GM15510 (cell line): ENCODE data around the gene LRRC17.

Experiments
- POLR2A ChIP-seq: IDR thresholded peaks from 3 replicates; pipeline ENCODE4 v1.6.1; 2011; ENCODE audit warnings: borderline replicate concordance; ENCODE audit not compliant: insufficient read length; ENCODE audit errors: extremely low read depth

LRRC17 gene

DNA sequence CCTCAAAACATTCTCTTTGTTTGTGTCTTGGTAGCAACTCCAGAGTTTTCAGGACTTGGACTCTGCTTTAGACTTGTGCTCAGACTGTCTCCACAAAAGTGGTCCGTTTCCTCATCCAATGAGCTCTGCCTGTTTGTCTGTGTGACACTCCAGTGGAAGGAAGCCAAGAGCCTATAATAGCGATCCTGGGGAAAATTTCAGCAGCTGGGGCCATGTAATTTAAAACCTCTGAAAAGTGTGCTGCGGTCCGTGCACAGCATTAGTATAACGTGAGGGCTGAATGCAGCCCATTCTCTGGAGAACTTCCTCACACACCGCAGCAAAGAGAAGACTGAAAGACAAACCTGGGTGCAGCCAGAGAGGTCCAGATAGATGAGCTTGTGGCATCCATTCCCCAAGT lies at the start of gene LRRC17:
Gene LRRC17, plus strand, starts transcription at position 259 of the 400 bp plus-strand sequence. CDS start 20,914 bp downstream, outside the sequence.
- TF ChIP-seq POLR2A, result no peak

DNA sequence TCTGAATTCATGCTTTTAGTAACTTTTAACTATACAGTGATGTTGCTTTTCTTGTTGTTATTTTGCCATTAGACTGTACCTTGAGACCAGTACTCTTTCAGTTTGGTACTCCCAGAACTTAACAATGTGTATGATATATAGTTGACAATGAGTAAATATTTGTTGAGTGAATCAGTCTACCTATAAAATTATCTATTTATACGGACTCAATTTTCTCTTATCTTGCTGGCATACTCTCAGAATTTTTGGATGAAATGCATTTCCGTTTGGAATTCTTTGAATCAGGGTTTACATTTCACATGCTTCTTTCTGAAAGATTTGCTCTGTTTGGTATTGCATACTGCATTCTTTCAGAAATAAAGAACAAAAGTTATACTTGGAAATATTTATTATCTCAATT lies 47.8 kb upstream of the LRRC17 start:
- TF ChIP-seq POLR2A, result no peak

GRCh38 chr7:102866535-102867215 lies 46.1 kb upstream of the LRRC17 start:
- TF ChIP-seq POLR2A, result no peak

DNA sequence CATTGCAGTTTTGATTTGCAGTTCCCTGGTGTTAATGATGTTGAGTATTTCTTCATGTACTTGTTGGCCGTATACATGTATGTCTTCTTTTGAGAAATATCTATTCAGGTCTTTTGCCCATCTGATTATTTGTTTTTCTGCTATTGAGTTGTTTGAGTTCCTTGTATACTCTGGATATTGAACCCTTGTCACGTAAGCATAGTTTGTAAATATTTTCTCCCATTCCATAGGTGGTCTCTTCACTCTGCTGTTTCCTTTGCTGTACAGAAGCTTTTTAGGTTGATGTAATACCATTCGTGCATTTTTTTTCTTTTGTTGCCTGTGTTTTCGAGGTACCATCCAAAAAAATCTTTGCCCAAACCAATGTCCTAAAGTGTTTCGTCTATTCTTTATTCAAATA lies 43.6 kb upstream of the LRRC17 start:
- TF ChIP-seq POLR2A, result no peak

GRCh38 chr7:102872460-102872859 lies 40.3 kb upstream of the LRRC17 start:
- TF ChIP-seq POLR2A, result no peak

DNA sequence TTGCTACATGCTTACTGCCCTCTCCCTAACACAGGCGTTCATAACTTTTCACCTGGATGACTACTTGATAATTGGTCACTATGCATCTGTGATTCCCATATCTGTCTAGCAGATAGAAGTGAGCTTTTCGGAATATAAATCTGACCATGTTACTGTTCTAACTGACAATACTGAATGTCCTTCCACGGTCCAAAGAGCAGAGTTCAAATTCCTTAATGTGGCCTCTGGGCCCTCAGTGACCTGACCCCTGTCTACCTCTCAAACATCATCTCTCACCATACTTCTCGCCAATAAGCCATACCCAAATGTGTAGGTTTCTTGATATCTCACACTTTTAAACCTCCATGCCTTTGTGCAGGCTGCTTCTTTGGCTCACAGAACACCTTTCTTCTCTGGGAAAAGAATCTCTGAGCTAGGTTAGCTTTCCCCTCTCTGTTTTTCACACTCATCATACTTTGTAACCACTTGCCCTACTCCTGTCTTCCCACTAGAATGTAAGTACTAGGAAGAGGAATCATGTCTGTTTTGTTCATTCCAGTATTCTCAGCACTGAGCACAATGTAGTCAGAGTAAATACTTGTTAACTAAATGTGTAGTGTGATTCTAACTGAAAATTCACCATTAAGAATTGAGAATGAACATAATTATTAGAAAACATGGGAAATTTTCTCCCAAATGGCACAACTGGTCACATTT lies 39.2 kb upstream of the LRRC17 start:
- TF ChIP-seq POLR2A, result no peak

- TF ChIP-seq POLR2A, result no peak
Measured at GRCh38 chr7:102874166-102874829, 38.5 kb upstream of the LRRC17 start.

DNA sequence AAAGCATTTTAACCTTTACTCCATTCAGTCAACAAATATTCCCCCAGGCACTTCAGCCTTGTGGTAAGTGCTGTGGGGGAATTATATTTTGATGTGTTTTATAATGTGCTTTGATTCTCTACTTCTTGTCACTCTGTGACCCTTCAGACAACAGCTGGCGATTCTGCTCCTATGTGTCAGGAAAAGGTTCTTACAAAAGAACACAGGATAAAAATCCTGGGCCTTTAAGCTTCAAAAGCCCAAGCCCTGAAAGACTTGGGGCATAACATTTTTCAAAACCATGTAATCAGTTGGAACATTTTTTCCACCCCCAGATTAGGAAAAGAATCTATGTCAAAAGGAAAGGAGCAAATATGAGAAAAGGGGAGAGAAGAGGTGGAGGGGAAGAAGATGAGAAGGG lies 37.8 kb upstream of the LRRC17 start:
- TF ChIP-seq POLR2A, result no peak

DNA sequence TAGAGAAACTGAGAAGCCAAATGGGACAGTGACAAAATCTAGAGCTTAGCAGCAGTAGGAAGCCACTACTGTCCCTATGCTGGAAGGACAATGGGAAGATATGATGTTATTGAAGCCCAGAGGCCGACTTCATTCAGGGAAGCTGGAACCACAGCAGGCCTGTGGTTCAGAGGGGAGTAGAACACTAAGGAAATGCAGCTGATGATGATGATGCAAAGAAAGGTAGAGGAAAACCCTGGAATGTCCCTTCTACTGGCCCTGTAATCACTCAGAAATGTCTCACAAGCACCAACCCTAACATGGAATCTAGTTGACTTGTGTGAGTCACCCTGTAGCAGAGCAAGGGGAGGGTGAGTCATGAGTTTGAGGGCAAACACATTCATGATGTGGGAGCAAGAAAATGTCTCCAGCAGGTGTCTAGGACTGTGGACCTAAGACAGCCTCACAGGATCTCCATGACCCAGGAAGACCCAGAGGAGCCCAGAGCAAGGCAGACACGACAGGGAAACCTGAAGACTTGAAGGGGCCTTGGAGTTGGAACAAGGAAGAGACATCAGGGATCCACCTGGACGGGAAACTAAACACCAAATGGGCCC lies 37.0 kb upstream of the LRRC17 start:
- no peak for TF ChIP-seq POLR2A

DNA sequence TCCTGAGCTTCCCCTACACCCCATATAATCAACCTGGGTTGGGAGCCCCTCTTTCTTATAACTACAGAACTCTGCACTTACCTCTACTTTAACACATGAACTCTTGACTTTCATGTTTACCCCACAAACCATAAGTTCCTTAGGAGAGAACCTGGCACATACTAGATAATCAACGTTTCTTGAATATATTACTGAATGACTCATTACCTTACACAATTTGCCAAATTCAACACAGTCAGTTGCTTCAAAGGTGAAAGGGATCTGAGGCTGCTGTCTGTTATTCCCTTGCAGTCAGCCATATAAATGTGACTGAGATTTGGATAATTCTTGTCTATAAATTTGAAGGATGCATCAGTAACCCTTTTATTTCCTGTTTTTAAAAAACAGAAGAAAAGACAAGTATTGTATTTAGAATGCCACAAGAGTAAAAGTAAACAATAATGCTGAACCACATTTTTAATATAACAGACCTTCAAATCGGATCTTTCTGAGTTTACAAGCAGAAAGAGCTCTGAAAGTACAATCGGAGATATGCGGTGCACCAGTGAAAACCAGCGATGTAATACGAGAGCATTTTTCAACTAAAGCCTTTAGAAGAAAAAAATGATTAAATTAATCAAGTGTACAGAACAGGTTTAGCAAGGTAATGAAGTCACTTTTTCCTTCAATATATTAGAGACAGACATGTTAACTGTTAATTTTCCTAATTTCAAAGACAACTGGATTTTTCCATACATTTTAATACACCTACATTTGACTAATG lies 29.5 kb upstream of the LRRC17 start:
- no peak for TF ChIP-seq POLR2A

DNA sequence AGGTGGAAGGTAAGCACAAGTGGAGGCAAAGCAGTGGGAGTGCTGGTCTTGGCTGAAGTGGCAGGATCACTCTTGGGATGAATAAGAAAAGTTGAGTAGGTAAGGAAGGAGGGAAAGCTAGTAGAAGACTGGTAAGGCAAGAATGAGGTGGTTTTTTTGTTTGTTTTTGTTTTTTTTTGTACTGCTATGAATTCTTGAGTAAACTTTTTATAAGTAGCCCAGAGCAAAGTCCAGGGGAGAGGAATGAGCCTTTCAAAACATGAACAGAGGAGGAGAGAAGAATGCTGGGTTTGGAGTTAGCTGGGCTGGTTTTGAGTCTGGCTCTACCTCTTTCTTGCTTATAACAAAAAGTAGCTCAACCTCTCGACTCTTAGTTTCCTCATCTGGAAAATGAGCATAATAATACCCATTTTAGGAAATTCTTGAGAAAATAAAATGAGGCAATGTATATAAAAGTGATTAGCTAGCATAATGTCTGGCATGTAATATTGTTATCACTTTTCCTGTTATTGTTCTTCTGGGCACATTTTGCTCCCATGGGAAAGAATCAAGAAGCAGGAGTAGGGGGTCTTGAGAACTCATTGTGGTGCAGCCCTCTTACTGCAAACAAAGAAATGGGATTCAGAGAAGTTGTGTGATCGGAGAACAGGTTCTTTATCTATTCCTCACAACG lies 24.1 kb upstream of the LRRC17 start:
- no peak for TF ChIP-seq POLR2A

GRCh38 chr7:102889851-102890250 lies 22.9 kb upstream of the LRRC17 start:
- no peak for TF ChIP-seq POLR2A

DNA sequence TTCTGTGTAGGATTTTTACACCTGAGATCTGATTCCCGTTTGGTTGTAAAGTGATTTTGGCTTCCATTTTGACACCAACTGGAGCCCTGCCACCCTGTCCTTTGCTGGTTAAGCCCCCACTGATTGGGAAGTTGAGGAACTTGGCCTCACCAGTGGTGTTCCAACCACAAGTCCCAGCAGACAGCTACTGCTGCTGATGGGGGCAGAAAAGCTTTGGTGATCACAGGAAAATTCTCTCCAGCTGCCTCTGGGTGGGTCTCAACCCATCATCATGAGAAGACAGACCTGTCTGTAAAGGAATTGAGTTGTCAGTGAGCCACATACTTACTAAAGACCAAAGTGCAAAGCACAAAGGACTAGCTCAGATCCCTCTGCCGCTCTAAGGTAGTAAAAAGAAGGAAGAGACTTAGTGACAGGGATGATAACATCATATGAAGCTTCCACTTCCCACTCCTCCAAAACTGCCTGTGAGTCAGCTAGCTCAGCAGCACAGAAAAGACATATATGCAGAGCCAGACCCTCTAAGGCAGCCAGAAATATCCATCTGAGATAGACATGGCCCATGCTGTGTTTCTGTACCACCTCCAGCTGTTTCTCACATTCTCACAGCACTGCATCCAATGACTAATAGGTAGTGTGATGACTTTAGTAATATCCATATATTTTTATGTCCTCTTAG lies 22.4 kb upstream of the LRRC17 start:
- TF ChIP-seq POLR2A, result no peak

DNA sequence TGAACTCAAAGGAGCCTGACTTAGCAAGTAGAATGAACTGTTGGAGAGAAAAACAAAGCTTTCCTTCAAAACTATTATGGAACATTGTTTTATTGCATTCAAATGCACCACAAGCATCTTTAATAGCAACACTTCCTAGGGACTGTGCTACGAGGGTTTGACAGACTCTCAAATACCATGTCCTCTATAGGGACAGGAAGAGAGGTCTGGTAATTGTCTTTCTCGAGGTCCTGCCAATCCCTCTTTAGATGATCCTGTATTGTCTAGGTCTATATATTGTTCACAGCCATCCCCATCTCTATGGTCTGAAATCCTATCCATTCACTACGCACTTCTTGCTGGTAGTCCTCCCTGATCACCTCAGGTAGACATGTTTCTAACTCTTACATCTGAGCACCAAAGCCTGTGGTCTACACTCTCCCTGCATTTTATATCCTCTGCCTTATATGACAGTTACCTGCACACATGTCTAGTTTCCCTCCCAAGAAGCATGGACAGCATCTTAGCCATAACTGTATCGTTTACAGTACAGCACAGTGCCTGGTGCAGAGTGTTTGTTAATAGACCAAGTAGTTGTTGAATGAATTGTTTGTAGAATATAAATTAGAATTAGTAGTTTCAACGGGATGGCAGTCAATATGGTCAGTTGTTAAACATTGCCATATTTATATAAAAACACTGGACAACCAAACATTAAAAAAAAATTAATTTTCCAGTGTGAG lies 21.7 kb upstream of the LRRC17 start:
- no peak for TF ChIP-seq POLR2A
